ENCODE data around the gene MNX1.

Gene MNX1

DNA sequence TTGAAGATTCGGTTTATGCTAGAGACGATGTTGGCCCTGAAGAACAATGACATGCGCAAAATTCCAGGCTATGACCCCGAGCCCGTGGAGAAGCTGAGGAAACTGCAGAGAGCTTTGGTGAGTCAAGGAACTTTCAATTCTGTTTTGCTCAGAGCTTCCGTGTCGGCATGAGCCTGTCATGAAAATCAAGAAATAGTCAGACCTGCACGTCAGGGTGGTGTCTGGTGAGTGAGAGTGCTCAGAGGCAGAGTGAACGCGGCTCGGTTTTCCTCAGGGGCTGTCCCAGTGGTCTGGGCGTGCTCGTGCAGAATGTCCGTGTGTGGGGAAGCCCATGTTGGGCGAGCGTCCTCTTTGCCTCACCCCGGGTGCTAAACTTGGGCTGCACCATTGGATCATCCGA lies 48.3 kb downstream of the MNX1 start:
- DNase-seq (ENCODE audit: low read depth): no peak
- in situ Hi-C loops (cut with HindIII; ENCODE audit: low sequenced_read_pairs): no loop called here
- TF ChIP-seq, protein P1, sequence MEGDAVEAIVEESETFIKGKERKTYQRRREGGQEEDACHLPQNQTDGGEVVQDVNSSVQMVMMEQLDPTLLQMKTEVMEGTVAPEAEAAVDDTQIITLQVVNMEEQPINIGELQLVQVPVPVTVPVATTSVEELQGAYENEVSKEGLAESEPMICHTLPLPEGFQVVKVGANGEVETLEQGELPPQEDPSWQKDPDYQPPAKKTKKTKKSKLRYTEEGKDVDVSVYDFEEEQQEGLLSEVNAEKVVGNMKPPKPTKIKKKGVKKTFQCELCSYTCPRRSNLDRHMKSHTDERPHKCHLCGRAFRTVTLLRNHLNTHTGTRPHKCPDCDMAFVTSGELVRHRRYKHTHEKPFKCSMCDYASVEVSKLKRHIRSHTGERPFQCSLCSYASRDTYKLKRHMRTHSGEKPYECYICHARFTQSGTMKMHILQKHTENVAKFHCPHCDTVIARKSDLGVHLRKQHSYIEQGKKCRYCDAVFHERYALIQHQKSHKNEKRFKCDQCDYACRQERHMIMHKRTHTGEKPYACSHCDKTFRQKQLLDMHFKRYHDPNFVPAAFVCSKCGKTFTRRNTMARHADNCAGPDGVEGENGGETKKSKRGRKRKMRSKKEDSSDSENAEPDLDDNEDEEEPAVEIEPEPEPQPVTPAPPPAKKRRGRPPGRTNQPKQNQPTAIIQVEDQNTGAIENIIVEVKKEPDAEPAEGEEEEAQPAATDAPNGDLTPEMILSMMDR (IDR thresholded peaks at IDR 0.05; ENCODE audit: low read depth, low read length, missing control alignments): no peak
- H3K4me3 ChIP-seq (ENCODE audit: low read depth, low read length): no peak overlapping the region

DNA sequence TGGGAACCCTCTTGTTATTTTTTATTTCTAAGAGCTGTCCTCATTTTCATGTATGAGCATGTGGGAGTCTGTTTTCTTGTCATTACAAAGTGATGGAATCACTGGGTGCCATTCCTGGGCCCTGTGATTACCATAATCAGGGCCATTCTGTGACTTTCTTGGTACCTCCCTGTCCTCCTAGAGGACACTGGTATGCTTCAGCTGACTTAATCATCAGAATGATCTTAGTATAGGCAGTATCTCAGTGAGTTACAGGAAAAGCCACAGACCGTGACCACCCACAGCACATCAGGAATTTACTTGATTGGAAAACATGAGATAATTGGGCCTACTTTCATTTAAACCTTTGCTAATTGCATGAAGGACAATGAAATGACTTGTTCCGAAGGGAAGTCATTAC lies 53.7 kb downstream of the MNX1 start:
- no peak overlapping the region for H3K4me3 ChIP-seq (ENCODE audit: low read depth, low read length)
- DNase-seq (ENCODE audit: low read depth): no peak
- TF ChIP-seq, protein P1 (IDR thresholded peaks at IDR 0.05; ENCODE audit: low read depth, low read length, missing control alignments): no peak
- in situ Hi-C loops (cut with HindIII; ENCODE audit: low sequenced_read_pairs): no loop called here

DNA sequence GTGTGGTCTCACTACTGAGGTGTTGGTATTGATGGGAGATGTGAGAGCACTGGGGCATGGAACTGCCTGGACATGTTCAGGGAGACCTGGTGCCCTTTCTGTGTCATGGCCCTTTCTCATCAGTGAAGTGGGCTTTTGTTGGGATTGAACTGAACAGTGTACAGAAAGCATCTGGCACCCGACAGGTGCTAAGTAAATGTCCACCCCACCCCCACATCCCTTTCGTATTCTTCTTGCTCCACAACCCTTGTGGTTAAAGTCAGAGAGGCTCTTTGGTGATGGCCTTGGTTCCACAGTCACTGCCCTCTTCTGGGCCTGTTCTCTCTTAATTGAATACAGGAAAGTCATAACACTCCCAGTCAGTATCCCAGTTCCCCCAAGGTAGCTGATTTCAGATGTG lies 55.5 kb downstream of the MNX1 start:
- DNase-seq (ENCODE audit: low read depth): no peak
- no peak overlapping the region for H3K4me3 ChIP-seq (ENCODE audit: low read depth, low read length)
- in situ Hi-C loops (cut with HindIII; ENCODE audit: low sequenced_read_pairs): no loop called here
- TF ChIP-seq, protein P1 (IDR thresholded peaks at IDR 0.05; ENCODE audit: low read depth, low read length, missing control alignments): no peak
